Measurements from ENCODE around the gene CATSPERB.

CATSPERB gene

GRCh38 chr14:91636604-91637003 is 95.3 kb downstream of the CATSPERB start:
- no peak overlapping the region for H2AFZ ChIP-seq (ENCODE audit: low read depth, low read length)
- no peaks in the 10 kb centered on the region for H3K36me3 ChIP-seq (ENCODE audit: insufficient read depth, low read length)
- no peak overlapping the region for H3K9ac ChIP-seq (ENCODE audit: low read depth, low read length)
- H3K4me1 ChIP-seq (ENCODE audit: insufficient read depth, low read length) = no peaks in the 10 kb centered on the region
- TF ChIP-seq EZH2 (IDR thresholded peaks at IDR 0.05; ENCODE audit: borderline replicate concordance, low read depth, low read length, severe bottlenecking) (no peak), CTCF (IDR thresholded peaks at IDR 0.05; ENCODE audit: borderline replicate concordance, extremely low read depth, low read length, poor library complexity, severe bottlenecking) (no peak)
- no peaks in the 10 kb centered on the region for H4K20me1 ChIP-seq (ENCODE audit: insufficient read depth, low read length)
- ATAC-seq (ENCODE audit: insufficient read depth, low read depth) (no peak), DNase-seq (no peak)
- H3K27ac ChIP-seq (ENCODE audit: low read length) = no peak overlapping the region
- no peaks in the 10 kb centered on the region for H3K9me3 ChIP-seq (ENCODE audit: insufficient read depth, low read length, severe bottlenecking)
- H3K4me2 ChIP-seq (ENCODE audit: insufficient read depth, low read length) = no peak overlapping the region
- no peaks in the 10 kb centered on the region for H3K27me3 ChIP-seq (ENCODE audit: insufficient read depth, low read length, poor library complexity)
- H3K4me3 ChIP-seq (ENCODE audit: low read depth in 1 of 2, low read length in 2 of 2) = no peak overlapping the region
- H3K79me2 ChIP-seq (ENCODE audit: insufficient read depth, low read length) = no peaks in the 10 kb centered on the region

GRCh38 chr14:91624757-91625156 is 107.1 kb downstream of the CATSPERB start:
- H4K20me1 ChIP-seq (ENCODE audit: insufficient read depth, low read length) = no peaks in the 10 kb centered on the region
- H3K27ac ChIP-seq (ENCODE audit: low read length) = no peak overlapping the region
- no peaks in the 10 kb centered on the region for H3K79me2 ChIP-seq (ENCODE audit: insufficient read depth, low read length)
- no peaks in the 10 kb centered on the region for H3K27me3 ChIP-seq (ENCODE audit: insufficient read depth, low read length, poor library complexity)
- H3K4me1 ChIP-seq (ENCODE audit: insufficient read depth, low read length) = no peaks in the 10 kb centered on the region
- H3K9me3 ChIP-seq (ENCODE audit: insufficient read depth, low read length, severe bottlenecking) = no peaks in the 10 kb centered on the region
- H2AFZ ChIP-seq (ENCODE audit: low read depth, low read length) = no peak overlapping the region
- no peak overlapping the region for H3K4me2 ChIP-seq (ENCODE audit: insufficient read depth, low read length)
- H3K36me3 ChIP-seq (ENCODE audit: insufficient read depth, low read length) = no peaks in the 10 kb centered on the region
- H3K9ac ChIP-seq (ENCODE audit: low read depth, low read length) = no peak overlapping the region
- ATAC-seq (ENCODE audit: insufficient read depth, low read depth) (no peak), DNase-seq (no peak)
- TF ChIP-seq CTCF (IDR thresholded peaks at IDR 0.05; ENCODE audit: borderline replicate concordance, extremely low read depth, low read length, poor library complexity, severe bottlenecking) (no peak), EZH2 (IDR thresholded peaks at IDR 0.05; ENCODE audit: borderline replicate concordance, low read depth, low read length, severe bottlenecking) (no peak)
- no peak overlapping the region for H3K4me3 ChIP-seq (ENCODE audit: low read depth in 1 of 2, low read length in 2 of 2)

GRCh38 chr14:91614187-91614586 is 117.7 kb downstream of the CATSPERB start:
- DNase-seq (no peak), ATAC-seq (ENCODE audit: insufficient read depth, low read depth) (no peak)
- H3K4me1 ChIP-seq (ENCODE audit: insufficient read depth, low read length) = no peaks in the 10 kb centered on the region
- no peak overlapping the region for H3K4me2 ChIP-seq (ENCODE audit: insufficient read depth, low read length)
- H3K36me3 ChIP-seq (ENCODE audit: insufficient read depth, low read length) = no peaks in the 10 kb centered on the region
- H3K9ac ChIP-seq (ENCODE audit: low read depth, low read length) = no peak overlapping the region
- no peak overlapping the region for H3K4me3 ChIP-seq (ENCODE audit: low read depth in 1 of 2, low read length in 2 of 2)
- no peak overlapping the region for H2AFZ ChIP-seq (ENCODE audit: low read depth, low read length)
- no peaks in the 10 kb centered on the region for H3K27me3 ChIP-seq (ENCODE audit: insufficient read depth, low read length, poor library complexity)
- no peaks in the 10 kb centered on the region for H3K9me3 ChIP-seq (ENCODE audit: insufficient read depth, low read length, severe bottlenecking)
- TF ChIP-seq CTCF (IDR thresholded peaks at IDR 0.05; ENCODE audit: borderline replicate concordance, extremely low read depth, low read length, poor library complexity, severe bottlenecking) = no peak
- no peak for TF ChIP-seq EZH2 (IDR thresholded peaks at IDR 0.05; ENCODE audit: borderline replicate concordance, low read depth, low read length, severe bottlenecking)
- no peaks in the 10 kb centered on the region for H3K79me2 ChIP-seq (ENCODE audit: insufficient read depth, low read length)
- no peaks in the 10 kb centered on the region for H4K20me1 ChIP-seq (ENCODE audit: insufficient read depth, low read length)
- no peak overlapping the region for H3K27ac ChIP-seq (ENCODE audit: low read length)
